A673 (cell line): ENCODE data around the gene ENPP5. TPM values are rescaled to one million over a fixed set of nuclear protein-coding genes. Genes with fewer than 3 reads are reported as not detected.
"Not testable (repeated sequence)": the region's sequence is repeated elsewhere in the genome, so short reads cannot be mapped to it uniquely, and the experiment has no call there.

Experiments used
- BruUV-seq: library from RNA; stranded (reverse); fragments of 400-500 nt; replicated peaks from 2 replicates; lab custom pipeline; 2021; lab: Mats Ljungman, UMichigan
- CTCF ChIA-PET: fragments of 300-600 bp; sonication (Branson Sonifier 250); formaldehyde crosslinking; loops from one replicate; lab custom pipeline; 2022; ENCODE audit warnings: antibody characterized with exemption; lab: Charles Lee
- POLR2A ChIA-PET: fragments of 300-600 bp; sonication (Branson Sonifier 250); formaldehyde crosslinking; loops from one replicate; lab custom pipeline; 2022; ENCODE audit warnings: antibody characterized with exemption; ENCODE audit not compliant: low non-redundant PET; lab: Charles Lee
- DNase-seq: peaks from one replicate; pipeline ENCODE4 v3.0.0-alpha.2; 2015; ENCODE audit warnings: low spot score
- H3K27ac ChIP-seq: fragments of 200-600 bp; sonication (generic); 2 replicates; pipeline ENCODE4 v1.5.1; 2016; ENCODE audit warnings: mixed run types, low read depth, mild to moderate bottlenecking, mixed read lengths, antibody characterized with exemption, low read length; ENCODE audit not compliant: poor library complexity, severe bottlenecking
- H3K27me3 ChIP-seq: fragments of 200-600 bp; sonication (generic); replicated peaks from 2 replicates; pipeline ENCODE4 v1.6.1; 2017; ENCODE audit warnings: mixed run types, low read depth, mild to moderate bottlenecking, mixed read lengths, antibody characterized with exemption, low read length; ENCODE audit not compliant: insufficient read depth, poor library complexity
- H3K36me3 ChIP-seq: fragments of 200-600 bp; sonication (generic); 2 replicates; pipeline ENCODE4 v1.6.1; 2016; ENCODE audit warnings: mixed run types, mild to moderate bottlenecking, mixed read lengths, antibody characterized with exemption, low read length; ENCODE audit not compliant: insufficient read depth, poor library complexity, severe bottlenecking
- H3K4me1 ChIP-seq: fragments of 200-600 bp; sonication (generic); 2 replicates; pipeline ENCODE4 v1.6.1; 2017; ENCODE audit warnings: mixed run types, mild to moderate bottlenecking, mixed read lengths, antibody characterized with exemption, low read length; ENCODE audit not compliant: insufficient read depth, poor library complexity, severe bottlenecking
- H3K4me3 ChIP-seq: fragments of 200-600 bp; sonication (generic); 2 replicates; pipeline ENCODE4 v1.5.1; 2016; ENCODE audit warnings: low read depth, mixed run types, mild to moderate bottlenecking, mixed read lengths, low read length; ENCODE audit not compliant: poor library complexity, severe bottlenecking
- H3K9me3 ChIP-seq: fragments of 200-600 bp; sonication (generic); 2 replicates; pipeline ENCODE4 v1.6.1; 2016; ENCODE audit warnings: mixed run types, low read depth, mild to moderate bottlenecking, mixed read lengths, antibody characterized with exemption, low read length; ENCODE audit not compliant: poor library complexity, severe bottlenecking
- EZH2 ChIP-seq: fragments of 200-600 bp; sonication (generic); IDR thresholded peaks from 2 replicates; pipeline ENCODE4 v1.6.1; 2017; ENCODE audit warnings: borderline replicate concordance, low read depth, mild to moderate bottlenecking, mixed read lengths, antibody characterized with exemption, low read length; ENCODE audit not compliant: poor library complexity, severe bottlenecking
- intact Hi-C: fragments of 100-400 bp; cut with micrococcal nuclease; formaldehyde crosslinking; loops from one replicate; pipeline ENCODE4 v1.10.0; 2022; ENCODE audit not compliant: unreplicated experiment
- total RNA-seq: library from RNA; stranded (reverse); gene quantifications from 2 replicates; pipeline ENCODE4 v1.2.3, GENCODE V29; 2021
- TF ChIP-seq, protein P1 (sequence below): fragments of 300-800, 200-600 bp; sonication (generic); conservative IDR thresholded peaks from 2 replicates; pipeline ENCODE4 v1.5.1; 2017; ENCODE audit warnings: low read depth, mild to moderate bottlenecking, antibody characterized with exemption, low read length, moderate library complexity, mixed read lengths

The ENPP5 gene
- total RNA-seq, 1 experiment from 2014 or later: not detected

DNA sequence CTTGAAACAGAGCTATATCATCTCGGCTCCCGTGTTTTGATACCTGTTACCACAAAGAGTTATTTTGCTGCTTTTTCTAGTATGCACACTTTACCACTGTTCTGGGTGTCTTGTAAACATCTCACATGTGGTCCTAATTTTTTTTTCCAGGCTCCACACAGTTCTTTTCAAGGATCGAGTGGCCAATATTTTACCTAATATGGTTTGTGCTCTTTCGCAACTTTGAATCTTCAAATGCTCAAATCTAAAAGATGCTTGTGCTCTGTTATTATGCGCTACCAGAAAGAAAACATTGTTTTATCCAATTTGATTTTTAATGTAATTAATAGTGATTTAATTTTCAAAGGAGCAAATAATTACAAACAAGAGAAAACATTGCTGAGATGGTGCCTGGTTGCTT is 10.7 kb downstream of the ENPP5 start:
- BruUV-seq: no TSS peak
- ChIA-PET CTCF (no interaction called here), POLR2A (no interaction called here)
- H3K27me3 ChIP-seq: peaks cover 7% of the 10 kb centered on the region
- H3K9me3 ChIP-seq: no peaks in the 10 kb centered on the region
- H3K27ac ChIP-seq: no peak overlapping the region
- no peaks in the 10 kb centered on the region for H3K36me3 ChIP-seq
- TF ChIP-seq, protein P1, sequence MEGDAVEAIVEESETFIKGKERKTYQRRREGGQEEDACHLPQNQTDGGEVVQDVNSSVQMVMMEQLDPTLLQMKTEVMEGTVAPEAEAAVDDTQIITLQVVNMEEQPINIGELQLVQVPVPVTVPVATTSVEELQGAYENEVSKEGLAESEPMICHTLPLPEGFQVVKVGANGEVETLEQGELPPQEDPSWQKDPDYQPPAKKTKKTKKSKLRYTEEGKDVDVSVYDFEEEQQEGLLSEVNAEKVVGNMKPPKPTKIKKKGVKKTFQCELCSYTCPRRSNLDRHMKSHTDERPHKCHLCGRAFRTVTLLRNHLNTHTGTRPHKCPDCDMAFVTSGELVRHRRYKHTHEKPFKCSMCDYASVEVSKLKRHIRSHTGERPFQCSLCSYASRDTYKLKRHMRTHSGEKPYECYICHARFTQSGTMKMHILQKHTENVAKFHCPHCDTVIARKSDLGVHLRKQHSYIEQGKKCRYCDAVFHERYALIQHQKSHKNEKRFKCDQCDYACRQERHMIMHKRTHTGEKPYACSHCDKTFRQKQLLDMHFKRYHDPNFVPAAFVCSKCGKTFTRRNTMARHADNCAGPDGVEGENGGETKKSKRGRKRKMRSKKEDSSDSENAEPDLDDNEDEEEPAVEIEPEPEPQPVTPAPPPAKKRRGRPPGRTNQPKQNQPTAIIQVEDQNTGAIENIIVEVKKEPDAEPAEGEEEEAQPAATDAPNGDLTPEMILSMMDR: no peak
- no peak for TF ChIP-seq EZH2
- no peak overlapping the region for H3K4me3 ChIP-seq
- DNase-seq: no peak
- no peaks in the 10 kb centered on the region for H3K4me1 ChIP-seq
- intact Hi-C loops: no loop called here

DNA sequence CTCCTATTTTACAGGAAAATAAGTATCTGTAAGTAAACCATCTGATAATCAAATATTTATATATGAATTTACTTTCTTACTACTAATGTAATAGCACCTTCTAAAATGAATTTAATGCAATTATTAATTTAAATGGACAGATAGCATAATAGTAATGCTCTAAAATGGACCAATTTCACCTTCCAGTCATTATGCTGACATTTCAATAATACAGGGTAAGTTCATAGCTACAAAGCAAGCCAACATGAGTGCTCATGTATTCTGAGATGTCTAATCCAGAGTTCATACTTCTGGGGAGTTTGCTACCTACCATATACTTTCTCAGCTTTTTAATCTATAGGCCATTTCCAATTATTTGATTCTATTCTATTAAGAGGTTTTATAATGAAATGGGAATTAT is 11.6 kb downstream of the ENPP5 start:
- peaks cover 8% of the 10 kb centered on the region for H3K27me3 ChIP-seq
- no peaks in the 10 kb centered on the region for H3K36me3 ChIP-seq
- POLR2A ChIA-PET: no interaction called here
- DNase-seq: no peak
- H3K4me1 ChIP-seq: no peaks in the 10 kb centered on the region
- CTCF ChIA-PET: no interaction called here
- TF ChIP-seq EZH2: no peak
- TF ChIP-seq, protein P1: no peak
- H3K27ac ChIP-seq: no peak overlapping the region
- BruUV-seq: no TSS peak
- intact Hi-C loops: no loop called here
- H3K9me3 ChIP-seq: no peaks in the 10 kb centered on the region
- H3K4me3 ChIP-seq: no peak overlapping the region

GRCh38 chr6:46156701-46157100 is 14.1 kb downstream of the ENPP5 start:
- intact Hi-C loops: no loop called here
- Histone ChIP-seq H3K4me1 (no peaks in the 10 kb centered on the region), H3K4me3 (no peak overlapping the region), H3K27me3 (peaks cover 11% of the 10 kb centered on the region), H3K36me3 (no peaks in the 10 kb centered on the region), H3K9me3 (no peaks in the 10 kb centered on the region), H3K27ac (no peak overlapping the region)
- CTCF ChIA-PET: no interaction called here
- DNase-seq: no peak
- TF ChIP-seq, protein P1: no peak
- TF ChIP-seq EZH2: no peak
- BruUV-seq: no TSS peak
- POLR2A ChIA-PET: no interaction called here

DNA sequence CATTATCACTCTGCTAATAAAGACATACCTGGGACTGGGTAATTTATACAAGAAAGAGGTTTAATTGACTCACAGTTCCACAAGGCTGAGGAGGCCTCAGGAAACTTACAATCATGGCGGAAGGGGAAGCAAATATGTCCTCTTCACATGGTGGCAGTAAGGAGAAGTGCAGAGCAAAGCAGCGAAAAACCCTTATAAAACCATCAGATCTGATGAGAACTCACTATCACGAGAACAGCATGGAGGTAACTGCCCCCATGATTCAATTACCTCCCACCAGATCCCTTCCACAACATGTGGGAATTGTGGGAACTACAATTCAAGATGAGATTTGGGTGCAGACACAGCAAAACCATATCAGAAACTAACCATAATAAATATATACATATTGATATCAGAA is 21.7 kb downstream of the ENPP5 start:
- H3K36me3 ChIP-seq, H3K4me1 ChIP-seq, BruUV-seq, DNase-seq, intact Hi-C loops, POLR2A ChIA-PET, CTCF ChIA-PET, H3K27ac ChIP-seq, H3K4me3 ChIP-seq, H3K9me3 ChIP-seq: not testable (repeated sequence)
- peaks cover 29% of the 10 kb centered on the region for H3K27me3 ChIP-seq
